ENCODE results near the gene ZFAND3.

GRCh38 chr6:38176797-38177751 is 357.5 kb downstream of the ZFAND3 start:
- TF ChIP-seq ESRRA (IDR thresholded peaks at IDR 0.05; ENCODE audit: borderline replicate concordance, low read length) (no peak), ELK1 (IDR thresholded peaks at IDR 0.05; ENCODE audit: low read depth, low read length) (no peak), CTCF (IDR thresholded peaks at IDR 0.05) (no peak), CBX2 (IDR thresholded peaks at IDR 0.05; ENCODE audit: borderline replicate concordance, low read depth) (no peak), BCL3 (IDR thresholded peaks at IDR 0.05) (no peak), CEBPB (IDR thresholded peaks at IDR 0.05) (no peak), EP300 (IDR thresholded peaks at IDR 0.05) (no peak), MAFK (IDR thresholded peaks at IDR 0.05; ENCODE audit: partially characterized antibody) (no peak), FOSL2 (IDR thresholded peaks at IDR 0.05) (no peak), FOSL2 (CRISPR knock-in tag; IDR thresholded peaks at IDR 0.05) (no peak), ZFP36 (IDR thresholded peaks at IDR 0.05; ENCODE audit: borderline replicate concordance, partially characterized antibody) (no peak), SREBF2 (IDR thresholded peaks at IDR 0.05) (no peak)

All from A549 (cell line).